ENCODE data around the gene OR6C70.

Gene OR6C70

GRCh38 chr12:55470088-55470829, at the start of gene OR6C70:
TSS of gene OR6C70 (minus strand) at chr12:55470138. CDS start at chr12:55470138, 0 bp downstream.
- TF ChIP-seq CTCF (conservative IDR thresholded peaks at IDR 0.05) = no peak
- no peak within 1 kb of the TSS for H3K27ac ChIP-seq

DNA sequence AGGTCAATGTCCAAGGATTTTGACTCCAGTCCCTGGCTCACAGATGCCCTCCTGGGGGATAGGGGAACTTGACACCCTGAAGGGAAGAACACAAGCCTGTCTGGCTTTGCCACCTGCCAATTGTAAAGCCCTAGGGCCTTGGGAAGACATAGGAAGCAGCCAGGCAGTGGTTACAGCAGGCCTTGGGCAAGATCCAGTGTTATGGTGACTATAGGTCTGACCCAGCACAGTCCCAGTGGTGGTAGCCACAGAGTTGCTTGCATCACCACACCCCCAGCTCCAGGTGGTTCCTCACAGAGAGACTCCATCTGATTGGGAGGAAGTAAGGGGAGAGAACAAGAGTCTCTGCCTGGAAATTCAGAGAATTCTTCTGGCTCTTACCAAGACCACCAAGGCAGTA, 46.5 kb upstream of the OR6C70 start:
- no peak for TF ChIP-seq CTCF (conservative IDR thresholded peaks at IDR 0.05)
- H3K27ac ChIP-seq = no peak overlapping the region

- no peak overlapping the region for H3K27ac ChIP-seq
- TF ChIP-seq CTCF (conservative IDR thresholded peaks at IDR 0.05) = no peak
These were observed 45.8 kb upstream of the OR6C70 start for GRCh38 chr12:55515696-55516095.

DNA sequence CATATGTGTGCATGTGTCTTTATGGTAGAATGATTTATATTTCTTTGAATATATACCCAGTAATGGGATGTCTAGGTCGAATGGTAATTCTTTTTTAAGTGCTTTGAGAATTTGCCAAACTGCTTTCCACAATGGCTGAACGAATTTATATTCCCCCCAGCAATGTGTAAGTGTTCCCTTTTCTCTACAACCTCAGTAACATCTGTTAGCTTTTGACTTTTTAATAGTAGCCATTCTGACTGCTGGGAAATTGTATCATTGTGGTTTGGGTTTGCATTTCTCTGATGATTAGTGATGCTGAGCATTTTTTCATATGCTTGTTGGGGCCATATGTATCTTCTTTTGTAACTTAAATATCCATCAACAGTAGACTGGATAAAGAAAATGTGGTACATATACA, 31.7 kb upstream of the OR6C70 start:
- no peak overlapping the region for H3K27ac ChIP-seq
- TF ChIP-seq CTCF (conservative IDR thresholded peaks at IDR 0.05) = no peak

DNA sequence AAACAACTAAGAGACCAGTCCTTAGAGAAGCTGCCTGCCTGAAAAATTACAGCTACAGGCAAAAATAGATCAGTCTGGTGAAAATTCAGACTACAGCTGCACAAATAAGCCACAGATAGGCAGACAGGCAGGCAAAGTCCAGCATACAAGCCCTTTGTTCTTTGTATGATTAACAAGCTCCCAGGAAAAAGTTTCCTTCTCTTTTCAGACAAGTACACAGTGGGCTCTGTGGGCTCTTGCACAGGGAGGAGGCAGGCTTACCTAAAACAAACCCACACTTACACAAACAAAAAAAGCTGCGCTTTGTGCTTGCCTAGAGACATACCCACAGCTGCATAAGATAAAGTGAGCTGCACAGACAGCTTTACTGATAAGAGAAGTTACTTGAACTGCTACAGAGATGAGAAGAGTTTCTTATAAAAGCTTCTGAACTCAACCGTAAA, 29.9 kb upstream of the OR6C70 start:
- no peak for TF ChIP-seq CTCF (conservative IDR thresholded peaks at IDR 0.05)
- H3K27ac ChIP-seq = no peak overlapping the region

DNA sequence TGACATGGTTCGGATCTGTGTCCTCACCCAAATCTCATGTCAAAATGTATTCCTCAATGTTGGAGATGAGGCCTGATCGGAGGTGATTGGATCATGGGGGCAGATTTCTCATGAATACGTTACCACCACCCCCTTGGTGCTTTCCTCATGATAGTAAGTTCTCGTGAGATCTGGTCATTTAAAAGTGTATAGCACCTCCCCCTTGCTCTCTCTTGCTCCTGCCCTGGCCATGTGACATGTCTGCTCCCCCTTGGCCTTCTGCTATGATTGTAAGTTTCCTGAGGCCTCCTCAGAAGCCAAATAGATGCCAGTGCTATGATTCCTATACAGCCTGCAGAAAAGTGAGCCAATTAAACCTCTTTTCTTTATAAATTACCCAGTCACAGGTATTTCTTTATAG, 29.3 kb upstream of the OR6C70 start:
- no peak for TF ChIP-seq CTCF (conservative IDR thresholded peaks at IDR 0.05)
- no peak overlapping the region for H3K27ac ChIP-seq

DNA sequence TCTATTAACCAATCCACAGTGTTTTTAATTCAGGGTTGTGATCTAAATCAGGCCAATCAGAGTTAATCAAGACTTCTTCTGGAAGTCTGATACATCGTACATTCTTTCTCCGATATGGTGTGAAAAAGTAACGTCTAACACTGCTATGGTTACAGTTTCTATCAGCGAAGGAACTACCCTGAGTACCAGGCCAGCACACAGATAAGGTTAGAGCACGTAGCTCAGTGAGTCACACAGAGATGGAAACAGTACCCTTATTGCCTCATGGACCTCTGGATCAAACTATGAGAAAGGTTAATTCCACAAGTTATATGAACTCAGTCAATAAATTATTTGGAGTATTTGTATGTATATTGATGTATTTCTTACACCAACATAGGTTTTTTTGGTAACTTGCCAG, 25.6 kb upstream of the OR6C70 start:
- TF ChIP-seq CTCF (conservative IDR thresholded peaks at IDR 0.05) = no peak
- H3K27ac ChIP-seq = no peak overlapping the region

Measured in VCaP (cell line).